Ovary (tissue), 9 donors: ENCODE data around the gene RHBDD3. TPM values are rescaled to one million over a fixed set of nuclear protein-coding genes. Genes with fewer than 3 reads are reported as not detected.

ENCODE experiments used
- DNase-seq, 5 donors: peaks; one replicate each; pipeline ENCODE4 v3.0.0-alpha.2; 2019 to 2020
- H3K27ac ChIP-seq, 2 donors: fragments of 200-600 bp; one replicate each; pipeline versions ENCODE4 v1.5.1 to v1.8.0; 2019 to 2022
- H3K27me3 ChIP-seq: fragments of 200-600 bp; one replicate; pipeline ENCODE4 v1.8.0; 2022
- H3K36me3 ChIP-seq: fragments of 200-600 bp; sonication (generic); one replicate; pipeline ENCODE4 v1.5.1; 2019
- H3K4me1 ChIP-seq: one replicate; pipeline ENCODE4 v1.8.1; 2013; ENCODE audit warnings: mild to moderate bottlenecking, moderate library complexity; ENCODE audit not compliant: insufficient read depth
- H3K4me3 ChIP-seq: fragments of 200-600 bp; sonication (generic); one replicate; pipeline ENCODE4 v1.5.1; 2017
- H3K9me3 ChIP-seq, 2 donors: fragments of 200-600 bp in 1 of 2; sonication (generic) in 1 of 2; one replicate each; pipeline versions ENCODE4 v1.5.1 to v1.8.1; 2013 to 2019; ENCODE audit warnings: mild to moderate bottlenecking in 1 of 2, moderate library complexity in 1 of 2
- CTCF ChIP-seq, 3 donors: fragments of 450-650 bp in 2 of 3; fragments of 200-600 bp in 1 of 3; IDR thresholded peaks; one replicate each; pipeline versions ENCODE4 v1.5.1 to v1.8.0; 2016 to 2022; ENCODE audit warnings: antibody characterized with exemption in 3 of 3, mild to moderate bottlenecking in 1 of 3
- EP300 ChIP-seq: sonication (generic); formaldehyde crosslinking; IDR thresholded peaks from one replicate; pipeline ENCODE4 v1.6.1; 2017; ENCODE audit warnings: antibody characterized with exemption
- POLR2A ChIP-seq: fragments of 450-650 bp; IDR thresholded peaks from one replicate; pipeline ENCODE4 v1.6.1; 2017; ENCODE audit warnings: antibody characterized with exemption, mild to moderate bottlenecking, moderate library complexity
- WGBS, 3 donors: extraction: QIAGEN DNeasy Blood & Tissue Kit in 1 of 3; methylation state at CpG; one replicate each; pipeline versions ENCODE4 v1.1.5 to v1.1.7; 2013 to 2017; 5-methylcytosine and 5-hydroxymethylcytosine counted together
- intact Hi-C, 4 donors: fragments of 100-400 bp; cut with DNase I; formaldehyde crosslinking; loops; one replicate each; pipeline versions ENCODE4 v1.11.0 to v1.15.1; 2022 to 2023
- polyA plus RNA-seq, 2 donors: library from polyadenylated mRNA; stranded (reverse); fragments of 200-250 nt in 1 of 2; fragments of 350-450 nt in 1 of 2; fragmentation: Illumina TruSeq in 1 of 2; extraction: RNeasy Lipid Tissue Mini Kit (QIAGEN cat#74804) in 1 of 2; gene quantifications; one replicate each; pipeline ENCODE4 v1.2.3, GENCODE V29; 2013 to 2014
- total RNA-seq, 7 donors: library from RNA; depleted of rRNA in 2 of 7; stranded (reverse); fragments of >200 nt in 2 of 7; fragmentation: NEBNext Ultra II Directional in 3 of 7; extraction: Animal tissue kit (Norgen Biotek cat#: 25700) in 3 of 7; gene quantifications; one replicate each; pipeline versions ENCODE4 v1.1.0 to v1.2.4, GENCODE V29; 2016 to 2023
- donor health status: DM: no; HTN: no; CAD: no; lungs with moderate emphysema.
- donor health status: DM: no; HTN: no; CAD: no.
- donor health status: Bipolar disorder and iron deficiency.
- donor health status: DM: yes; HTN: yes; CAD: no.
- donor health status: DM: no; HTN: no; CAD: no.
- donor health status: DM: yes; HTN: yes; CAD: no.

Gene RHBDD3
- total and polyA plus RNA-seq, 9 donors, result 4.2 to 26.8 (median 19.4) TPM

DNA sequence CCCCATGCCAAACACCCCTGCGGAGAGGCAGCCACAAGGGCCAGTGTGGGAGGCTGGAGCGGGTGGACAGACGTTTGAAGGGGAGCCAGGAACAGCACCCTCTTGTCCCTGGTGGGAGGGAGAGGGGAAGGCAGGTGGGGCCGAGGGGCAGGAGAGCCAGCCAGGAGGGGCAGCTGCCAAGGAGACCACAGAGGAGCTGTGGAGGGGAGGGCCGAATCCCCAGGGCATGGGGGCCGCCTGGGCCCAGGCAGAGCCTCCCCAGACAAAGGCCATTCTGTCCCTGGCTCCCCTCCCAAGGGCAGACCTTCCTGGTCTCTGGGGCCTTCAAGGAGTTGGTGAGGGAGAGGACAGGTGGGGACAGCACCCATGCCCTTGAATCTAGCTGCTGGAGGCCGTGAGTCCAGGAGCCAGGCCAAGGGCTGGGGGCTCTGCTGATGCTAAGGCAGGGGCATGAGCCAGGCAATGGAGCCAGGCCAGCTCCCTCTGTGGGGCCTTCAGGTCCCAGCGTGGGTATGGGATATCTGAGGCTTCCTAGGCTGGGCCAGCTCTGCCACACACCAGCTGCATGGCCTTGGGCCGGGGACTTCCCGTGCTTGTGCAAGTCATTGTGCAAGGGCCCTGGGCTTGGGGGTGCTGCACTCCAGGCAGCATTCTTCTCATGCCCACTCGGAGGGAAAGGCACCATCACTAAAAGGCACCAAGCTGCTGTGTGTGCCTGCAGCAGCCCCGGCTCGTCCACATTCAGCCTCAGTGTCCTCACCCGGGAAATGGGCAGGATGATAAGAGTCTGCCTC, 50.7 kb downstream of the RHBDD3 start:
- intact Hi-C loops, result no loop called here
- Histone ChIP-seq H3K27me3 (no peaks in the 10 kb centered on the region), H3K4me3 (no peak overlapping the region), H3K36me3 (no peaks in the 10 kb centered on the region), H3K9me3 (no peaks in the 10 kb centered on the region), H3K4me1 (no peaks in the 10 kb centered on the region), H3K27ac (no peak overlapping the region)
- peak in 2 of 5 donors; percentile 42 to 71 for DNase-seq
- whole genome bisulfite sequencing, 3 donors, result 63 to 69% (median 69%) methylated on average over 13 to 14 of the region's 14 CpGs
- TF ChIP-seq EP300, result no peak
- TF ChIP-seq CTCF (IDR thresholded peaks at IDR 0.05), result no peak
- TF ChIP-seq POLR2A, result no peak

DNA sequence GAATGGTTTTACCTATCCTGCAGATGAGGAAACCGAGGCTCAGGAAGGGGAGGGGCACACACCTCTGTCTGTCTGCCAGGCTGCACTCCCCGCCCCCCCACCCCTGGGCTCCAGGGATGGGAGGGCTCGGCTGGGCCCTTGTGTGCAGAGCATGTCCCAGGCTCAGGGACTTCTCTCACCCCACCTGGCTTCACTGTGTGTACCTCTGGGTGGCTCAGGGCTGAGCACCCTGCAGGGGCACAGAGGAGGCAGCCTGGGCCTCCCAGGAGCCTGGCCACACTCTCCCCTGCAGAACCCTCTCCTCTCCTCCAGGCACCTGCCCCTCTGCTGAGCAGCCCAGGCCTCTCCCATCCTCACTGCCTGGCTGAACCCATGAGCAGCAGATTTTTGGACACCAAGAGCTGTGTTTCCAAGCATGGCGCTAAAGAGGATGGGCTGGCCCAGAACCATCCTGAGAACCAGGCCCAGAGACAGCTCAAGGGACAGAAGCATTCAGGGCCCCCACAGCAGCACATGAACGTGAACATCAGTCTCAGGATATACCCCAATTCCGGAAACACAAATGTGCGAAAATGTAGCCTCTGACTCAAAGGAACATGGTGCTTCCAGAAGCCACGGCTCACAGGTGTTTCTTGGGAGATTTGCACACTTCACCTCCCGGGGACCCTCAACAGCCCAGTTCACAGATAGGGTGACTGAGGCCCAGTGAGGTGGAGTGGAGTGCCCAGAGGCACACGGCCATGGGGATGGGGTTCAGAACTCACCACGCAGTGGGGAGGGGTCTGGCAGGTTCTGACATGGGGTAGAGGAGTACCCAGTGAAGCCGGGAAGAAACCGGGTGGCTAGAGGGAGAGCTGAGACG, 51.5 kb downstream of the RHBDD3 start:
- WGBS, 3 donors, result 79 to 83% (median 79%) methylated on average over 14 of the region's 14 CpGs
- DNase-seq, result peak in 1 of 5 donors; percentile 30
- Histone ChIP-seq H3K27ac (no peak overlapping the region), H3K27me3 (no peaks in the 10 kb centered on the region), H3K9me3 (no peaks in the 10 kb centered on the region), H3K36me3 (no peaks in the 10 kb centered on the region), H3K4me3 (no peak overlapping the region), H3K4me1 (no peaks in the 10 kb centered on the region)
- intact Hi-C loops, result no loop called here
- no peak for TF ChIP-seq CTCF (IDR thresholded peaks at IDR 0.05)

GRCh38 chr22:29215012-29215860, 52.5 kb downstream of the RHBDD3 start:
- Histone ChIP-seq H3K27ac (no peak overlapping the region), H3K4me1 (no peaks in the 10 kb centered on the region), H3K4me3 (no peak overlapping the region), H3K27me3 (no peaks in the 10 kb centered on the region), H3K9me3 (no peaks in the 10 kb centered on the region), H3K36me3 (no peaks in the 10 kb centered on the region)
- 94 to 95% (median 95%) methylated on average over 14 of the region's 14 CpGs for WGBS, 3 donors
- intact Hi-C loops, result no loop called here
- TF ChIP-seq CTCF (IDR thresholded peaks at IDR 0.05) (no peak), EP300 (no peak), POLR2A (no peak)
- DNase-seq, result peak in 1 of 5 donors; percentile 28

DNA sequence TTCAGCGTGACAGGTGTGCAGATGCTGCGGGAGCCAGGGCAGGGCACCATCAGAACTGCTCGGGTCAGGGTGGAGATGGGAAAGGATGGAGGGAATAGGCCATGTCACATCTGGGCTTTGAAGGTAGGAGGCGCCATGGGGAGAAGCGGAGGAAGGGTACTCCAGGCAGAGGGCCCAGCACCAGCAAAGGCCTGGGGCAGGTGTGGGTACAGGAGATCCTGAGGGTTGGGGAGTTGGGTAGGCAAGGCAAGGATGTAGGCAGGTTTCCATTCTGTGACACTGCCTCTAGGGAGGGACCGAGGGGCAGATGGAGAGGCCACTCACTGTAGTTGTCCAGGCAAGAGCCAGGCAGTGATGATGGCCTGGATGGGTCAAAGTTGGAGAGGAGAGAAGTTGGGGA, 53.5 kb downstream of the RHBDD3 start:
- 97 to 99% (median 98%) methylated on average over 6 of the region's 6 CpGs for WGBS, 3 donors
- TF ChIP-seq CTCF (IDR thresholded peaks at IDR 0.05) (no peak), POLR2A (no peak), EP300 (no peak)
- intact Hi-C loops, result no loop called here
- H3K4me3 ChIP-seq, result no peak overlapping the region
- H3K27me3 ChIP-seq, result no peaks in the 10 kb centered on the region
- no peaks in the 10 kb centered on the region for H3K4me1 ChIP-seq
- DNase-seq, result no peak
- H3K9me3 ChIP-seq, result no peaks in the 10 kb centered on the region
- H3K36me3 ChIP-seq, result no peaks in the 10 kb centered on the region
- H3K27ac ChIP-seq, result no peak overlapping the region
